WTC11 (cell line): ENCODE measurements around the gene MGARP. TPM values are rescaled to one million over a fixed set of nuclear protein-coding genes. Genes with fewer than 3 reads are reported as not detected.

Experiments used
- ATAC-seq: fragments of 200-7000 bp; cut with Tn5 transposase; 2 replicates; pipeline ENCODE4 v1.10.0; 2021; ENCODE audit warnings: mild to moderate bottlenecking, moderate library complexity
- CTCF ChIA-PET: fragments of 300-600 bp; sonication (Branson Sonifier 250); formaldehyde crosslinking; loops from one replicate; lab custom pipeline; 2021; ENCODE audit warnings: antibody characterized with exemption; lab: Charles Lee
- POLR2A ChIA-PET: fragments of 350-600 bp; sonication (Branson Sonifier 250); formaldehyde crosslinking; loops from one replicate; lab custom pipeline; 2021; ENCODE audit warnings: antibody characterized with exemption; lab: Charles Lee
- DNase-seq: peaks from one replicate; pipeline ENCODE4 v3.0.0; 2021; ENCODE audit warnings: low spot score
- H3K27ac Mint-ChIP-seq: 2 replicates; pipeline ENCODE4 v1.8.0; 2021; ENCODE audit warnings: mixed read lengths
- H3K27me3 Mint-ChIP-seq: 2 replicates; pipeline ENCODE4 v1.8.0; 2021; ENCODE audit warnings: low read depth, mild to moderate bottlenecking, moderate library complexity, mixed read lengths
- H3K36me3 Mint-ChIP-seq: 2 replicates; pipeline ENCODE4 v1.8.0; 2021; ENCODE audit warnings: mixed read lengths
- H3K4me1 Mint-ChIP-seq: 2 replicates; pipeline ENCODE4 v1.8.0; 2022; ENCODE audit warnings: mixed read lengths
- H3K4me3 Mint-ChIP-seq: 2 replicates; pipeline ENCODE4 v1.8.0; 2021; ENCODE audit warnings: mild to moderate bottlenecking, moderate library complexity, mixed read lengths
- H3K9me3 Mint-ChIP-seq: 2 replicates; pipeline ENCODE4 v1.8.0; 2021; ENCODE audit warnings: mixed read lengths
- ARID4B ChIP-seq: sonication (generic); formaldehyde crosslinking; IDR thresholded peaks from 2 replicates; pipeline ENCODE4 v1.8.0; 2023; ENCODE audit warnings: missing genetic modification reagents, mild to moderate bottlenecking, borderline replicate concordance
- ESRRA ChIP-seq: sonication (generic); formaldehyde crosslinking; IDR thresholded peaks from 2 replicates; pipeline ENCODE4 v1.8.1; 2022; ENCODE audit warnings: mild to moderate bottlenecking, missing genetic modification reagents, borderline replicate concordance
- FOXJ3 ChIP-seq: sonication (generic); formaldehyde crosslinking; IDR thresholded peaks from 2 replicates; pipeline ENCODE4 v1.9.0; 2021; ENCODE audit warnings: missing genetic modification reagents, mild to moderate bottlenecking, borderline replicate concordance
- FOXK1 ChIP-seq: sonication (generic); formaldehyde crosslinking; IDR thresholded peaks from 2 replicates; pipeline ENCODE4 v1.8.0; 2022; ENCODE audit warnings: mild to moderate bottlenecking, moderate library complexity, missing genetic modification reagents
- FOXP1 ChIP-seq: sonication (generic); formaldehyde crosslinking; IDR thresholded peaks from 2 replicates; pipeline ENCODE4 v1.8.0; 2022; ENCODE audit warnings: missing genetic modification reagents, mild to moderate bottlenecking, moderate library complexity, borderline replicate concordance
- GTF2I ChIP-seq: fragments of 250-450 bp; sonication (Bioruptor Pico); conservative IDR thresholded peaks from 2 replicates; pipeline ENCODE4 v1.4.0; 2021; ENCODE audit warnings: mild to moderate bottlenecking
- IRF2 ChIP-seq: sonication (generic); formaldehyde crosslinking; IDR thresholded peaks from 2 replicates; pipeline ENCODE4 v1.8.0; 2022; ENCODE audit warnings: low read depth, missing genetic modification reagents, borderline replicate concordance
- NFATC4 ChIP-seq: fragments of 250-450 bp; sonication (Bioruptor Pico); IDR thresholded peaks from 2 replicates; pipeline ENCODE4 v1.9.0; 2021; ENCODE audit warnings: mild to moderate bottlenecking
- NFE2L1 ChIP-seq: sonication (generic); formaldehyde crosslinking; IDR thresholded peaks from 2 replicates; pipeline ENCODE4 v1.8.1; 2023; ENCODE audit warnings: missing genetic modification reagents
- NR2C2 ChIP-seq: sonication (generic); formaldehyde crosslinking; IDR thresholded peaks from 2 replicates; pipeline ENCODE4 v1.8.0; 2022; ENCODE audit warnings: mild to moderate bottlenecking, missing genetic modification reagents
- OVOL2 ChIP-seq: fragments of 250-450 bp; sonication (Bioruptor Pico); IDR thresholded peaks from 2 replicates; pipeline ENCODE4 v1.9.0; 2021; ENCODE audit warnings: mild to moderate bottlenecking, borderline replicate concordance
- RORB ChIP-seq: fragments of 250-450 bp; sonication (Bioruptor Pico); IDR thresholded peaks from 2 replicates; pipeline ENCODE4 v1.9.0; 2021; ENCODE audit warnings: mild to moderate bottlenecking
- SMAD3 ChIP-seq: sonication (generic); formaldehyde crosslinking; IDR thresholded peaks from 2 replicates; pipeline ENCODE4 v1.8.0; 2022; ENCODE audit warnings: missing genetic modification reagents, mild to moderate bottlenecking, borderline replicate concordance
- SOX15 ChIP-seq: fragments of 250-450 bp; sonication (Bioruptor Pico); IDR thresholded peaks from 2 replicates; pipeline ENCODE4 v1.9.0; 2021; ENCODE audit warnings: mild to moderate bottlenecking
- STAT6 ChIP-seq: sonication (generic); formaldehyde crosslinking; conservative IDR thresholded peaks from 2 replicates; pipeline ENCODE4 v1.8.1; 2023; ENCODE audit warnings: mild to moderate bottlenecking, low read depth, missing genetic modification reagents, moderate library complexity
- ZBTB21 ChIP-seq: sonication (generic); formaldehyde crosslinking; IDR thresholded peaks from 2 replicates; pipeline ENCODE4 v1.8.1; 2023; ENCODE audit warnings: mild to moderate bottlenecking, missing genetic modification reagents, borderline replicate concordance
- ZNF138 ChIP-seq: sonication (generic); formaldehyde crosslinking; conservative IDR thresholded peaks from 2 replicates; pipeline ENCODE4 v1.8.1; 2022; ENCODE audit warnings: mild to moderate bottlenecking, moderate library complexity, missing genetic modification reagents
- total RNA-seq: library from RNA; stranded (reverse); gene quantifications from 3 replicates; pipeline ENCODE4 v1.2.3, GENCODE V29; 2021
- TF ChIP-seq, protein P1 (sequence below): fragments of 250-450 bp; sonication (Bioruptor Pico); IDR thresholded peaks from 2 replicates; pipeline ENCODE4 v1.9.0; 2021; ENCODE audit warnings: mild to moderate bottlenecking
- TF ChIP-seq, protein P2 (sequence below): fragments of 250-450 bp; sonication (Bioruptor Pico); IDR thresholded peaks from 2 replicates; pipeline ENCODE4 v1.9.0; 2021; ENCODE audit warnings: moderate library complexity, mild to moderate bottlenecking, inconsistent platforms, borderline replicate concordance
- TF ChIP-seq, protein P3 (sequence below): sonication (generic); formaldehyde crosslinking; IDR thresholded peaks from 2 replicates; pipeline ENCODE4 v1.8.1; 2022; ENCODE audit warnings: low read depth, missing genetic modification reagents, borderline replicate concordance

Gene MGARP
- total RNA-seq, 1 experiment from 2014 or later, result 4.6 TPM

- TF ChIP-seq, protein P1, sequence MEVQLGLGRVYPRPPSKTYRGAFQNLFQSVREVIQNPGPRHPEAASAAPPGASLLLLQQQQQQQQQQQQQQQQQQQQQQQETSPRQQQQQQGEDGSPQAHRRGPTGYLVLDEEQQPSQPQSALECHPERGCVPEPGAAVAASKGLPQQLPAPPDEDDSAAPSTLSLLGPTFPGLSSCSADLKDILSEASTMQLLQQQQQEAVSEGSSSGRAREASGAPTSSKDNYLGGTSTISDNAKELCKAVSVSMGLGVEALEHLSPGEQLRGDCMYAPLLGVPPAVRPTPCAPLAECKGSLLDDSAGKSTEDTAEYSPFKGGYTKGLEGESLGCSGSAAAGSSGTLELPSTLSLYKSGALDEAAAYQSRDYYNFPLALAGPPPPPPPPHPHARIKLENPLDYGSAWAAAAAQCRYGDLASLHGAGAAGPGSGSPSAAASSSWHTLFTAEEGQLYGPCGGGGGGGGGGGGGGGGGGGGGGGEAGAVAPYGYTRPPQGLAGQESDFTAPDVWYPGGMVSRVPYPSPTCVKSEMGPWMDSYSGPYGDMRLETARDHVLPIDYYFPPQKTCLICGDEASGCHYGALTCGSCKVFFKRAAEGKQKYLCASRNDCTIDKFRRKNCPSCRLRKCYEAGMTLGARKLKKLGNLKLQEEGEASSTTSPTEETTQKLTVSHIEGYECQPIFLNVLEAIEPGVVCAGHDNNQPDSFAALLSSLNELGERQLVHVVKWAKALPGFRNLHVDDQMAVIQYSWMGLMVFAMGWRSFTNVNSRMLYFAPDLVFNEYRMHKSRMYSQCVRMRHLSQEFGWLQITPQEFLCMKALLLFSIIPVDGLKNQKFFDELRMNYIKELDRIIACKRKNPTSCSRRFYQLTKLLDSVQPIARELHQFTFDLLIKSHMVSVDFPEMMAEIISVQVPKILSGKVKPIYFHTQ (CRISPR knock-in tag), result no peak
- TF ChIP-seq FOXK1 (CRISPR knock-in tag), result no peak
These were observed 2.2 kb upstream of the MGARP start (continued) for GRCh38 chr4:139282065-139282720.

GRCh38 chr4:139278912-139279759 lies 889 bp downstream of the MGARP start:
- H3K36me3 Mint-ChIP-seq, result peaks cover under 1% of the 10 kb centered on the region; the same call in 1 of the 2 replicates
- H3K27ac Mint-ChIP-seq, result no peak overlapping the region
- no peak for TF ChIP-seq STAT6
- no peak for TF ChIP-seq SOX15 (CRISPR knock-in tag)
- no peak for TF ChIP-seq NFE2L1 (CRISPR knock-in tag)
- TF ChIP-seq ARID4B (CRISPR knock-in tag), result no peak
- no peak for TF ChIP-seq NR2C2 (CRISPR knock-in tag)
- no peak for TF ChIP-seq ESRRA (CRISPR knock-in tag)
- TF ChIP-seq, protein P2, sequence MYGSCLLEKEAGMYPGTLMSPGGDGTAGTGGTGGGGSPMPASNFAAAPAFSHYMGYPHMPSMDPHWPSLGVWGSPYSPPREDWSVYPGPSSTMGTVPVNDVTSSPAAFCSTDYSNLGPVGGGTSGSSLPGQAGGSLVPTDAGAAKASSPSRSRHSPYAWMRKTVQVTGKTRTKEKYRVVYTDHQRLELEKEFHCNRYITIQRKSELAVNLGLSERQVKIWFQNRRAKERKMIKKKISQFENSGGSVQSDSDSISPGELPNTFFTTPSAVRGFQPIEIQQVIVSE (CRISPR knock-in tag), result no peak
- TF ChIP-seq ZBTB21 (CRISPR knock-in tag), result no peak
- no peak for TF ChIP-seq RORB (CRISPR knock-in tag)
- no peak for TF ChIP-seq FOXP1
- TF ChIP-seq FOXJ3 (CRISPR knock-in tag), result no peak
- TF ChIP-seq NFATC4 (CRISPR knock-in tag), result no peak
- no peak for TF ChIP-seq GTF2I (CRISPR knock-in tag)
- no peak for TF ChIP-seq SMAD3 (CRISPR knock-in tag)
- TF ChIP-seq IRF2, result no peak
- no peak for TF ChIP-seq OVOL2 (CRISPR knock-in tag)
- TF ChIP-seq, protein P3, sequence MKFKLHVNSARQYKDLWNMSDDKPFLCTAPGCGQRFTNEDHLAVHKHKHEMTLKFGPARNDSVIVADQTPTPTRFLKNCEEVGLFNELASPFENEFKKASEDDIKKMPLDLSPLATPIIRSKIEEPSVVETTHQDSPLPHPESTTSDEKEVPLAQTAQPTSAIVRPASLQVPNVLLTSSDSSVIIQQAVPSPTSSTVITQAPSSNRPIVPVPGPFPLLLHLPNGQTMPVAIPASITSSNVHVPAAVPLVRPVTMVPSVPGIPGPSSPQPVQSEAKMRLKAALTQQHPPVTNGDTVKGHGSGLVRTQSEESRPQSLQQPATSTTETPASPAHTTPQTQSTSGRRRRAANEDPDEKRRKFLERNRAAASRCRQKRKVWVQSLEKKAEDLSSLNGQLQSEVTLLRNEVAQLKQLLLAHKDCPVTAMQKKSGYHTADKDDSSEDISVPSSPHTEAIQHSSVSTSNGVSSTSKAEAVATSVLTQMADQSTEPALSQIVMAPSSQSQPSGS (CRISPR knock-in tag), result no peak
- no peak for TF ChIP-seq ZNF138 (CRISPR knock-in tag)
- ChIA-PET CTCF (interaction anchor here (0.8 to 2.5 kb wide), 5 partner anchors 9 to 248 kb away, joined by 3 to 25 read pairs (median 6); partner anchors contain the start of gene NAA15), POLR2A (interaction anchor here (1.2 kb wide), 1 partner anchor 101 kb away, joined by 3 read pairs; no protein-coding TSS in a partner anchor)
- DNase-seq, result peak; percentile 24
- peaks cover 55% of the 10 kb centered on the region for H3K27me3 Mint-ChIP-seq
- peak; percentile 49 for ATAC-seq
- peak overlapping the region; percentile 79 for H3K4me3 Mint-ChIP-seq
- H3K9me3 Mint-ChIP-seq, result peaks cover 2% of the 10 kb centered on the region
- H3K4me1 Mint-ChIP-seq, result peaks cover 18% of the 10 kb centered on the region
